SK-N-SH treated with all-trans-retinoic acid at 6 μM for 48 hours (cell line): ENCODE data around the gene CLTRN.

Experiments used
- ARNTL ChIP-seq: fragments of 450-650 bp; formaldehyde crosslinking; IDR thresholded peaks from 2 replicates; pipeline ENCODE4 v1.5.0; 2020; ENCODE audit warnings: low read depth, mild to moderate bottlenecking, moderate library complexity, borderline replicate concordance
- CSDC2 ChIP-seq: fragments of 250-450 bp; sonication (Bioruptor Pico); IDR thresholded peaks from 2 replicates; pipeline ENCODE4 v1.5.0; 2020; ENCODE audit warnings: mild to moderate bottlenecking, moderate library complexity
- CSRNP3 ChIP-seq: fragments of 250-450 bp; sonication (Bioruptor Pico); IDR thresholded peaks from 2 replicates; pipeline ENCODE4 v1.5.1; 2021; ENCODE audit warnings: mild to moderate bottlenecking, moderate library complexity
- GLIS3 ChIP-seq: fragments of 250-450 bp; sonication (Bioruptor Pico); IDR thresholded peaks from 2 replicates; pipeline ENCODE4 v1.5.0; 2020; ENCODE audit warnings: mild to moderate bottlenecking, moderate library complexity
- PATZ1 ChIP-seq: fragments of 250-450 bp; sonication (Bioruptor Pico); IDR thresholded peaks from 2 replicates; pipeline ENCODE4 v1.8.0; 2020; ENCODE audit warnings: mild to moderate bottlenecking, moderate library complexity, borderline replicate concordance
- PPARA ChIP-seq: fragments of 250-450 bp; sonication (Bioruptor Pico); IDR thresholded peaks from 2 replicates; pipeline ENCODE4 v1.5.0; 2020; ENCODE audit warnings: mild to moderate bottlenecking, borderline replicate concordance
- RARB ChIP-seq: fragments of 250-450 bp; sonication (Bioruptor Pico); IDR thresholded peaks from 2 replicates; pipeline ENCODE4 v1.8.0; 2021; ENCODE audit warnings: mild to moderate bottlenecking, moderate library complexity
- SNAI2 ChIP-seq: fragments of 250-450 bp; sonication (Bioruptor Pico); IDR thresholded peaks from 2 replicates; pipeline ENCODE4 v1.5.0; 2020; ENCODE audit warnings: mild to moderate bottlenecking, moderate library complexity
- TCF4 ChIP-seq: fragments of 250-450 bp; sonication (Bioruptor Pico); IDR thresholded peaks from 2 replicates; pipeline ENCODE4 v1.8.0; 2021; ENCODE audit warnings: mild to moderate bottlenecking, moderate library complexity, borderline replicate concordance
- TOX ChIP-seq: fragments of 250-450 bp; sonication (Bioruptor Pico); IDR thresholded peaks from 2 replicates; pipeline ENCODE4 v1.8.0; 2021; ENCODE audit warnings: mild to moderate bottlenecking, moderate library complexity, borderline replicate concordance
- TSHZ2 ChIP-seq: fragments of 250-450 bp; sonication (Bioruptor Pico); IDR thresholded peaks from 2 replicates; pipeline ENCODE4 v1.5.0; 2020; ENCODE audit warnings: mild to moderate bottlenecking, moderate library complexity
- ZFP3 ChIP-seq: fragments of 250-450 bp; sonication (Bioruptor Pico); IDR thresholded peaks from 2 replicates; pipeline ENCODE4 v1.5.0; 2020; ENCODE audit warnings: mild to moderate bottlenecking, moderate library complexity
- ZNF70 ChIP-seq: fragments of 450-650 bp; formaldehyde crosslinking; IDR thresholded peaks from 2 replicates; pipeline ENCODE4 v1.5.0; 2020; ENCODE audit warnings: mild to moderate bottlenecking, moderate library complexity

GRCh38 chrX:15606136-15606535, 58.5 kb downstream of the CLTRN start:
- TF ChIP-seq ARNTL (CRISPR knock-in tag) (no peak), ZFP3 (CRISPR knock-in tag) (no peak), PPARA (no peak), ZNF70 (CRISPR knock-in tag) (no peak), TOX (CRISPR knock-in tag) (no peak), RARB (CRISPR knock-in tag) (no peak), CSRNP3 (CRISPR knock-in tag) (no peak), TSHZ2 (CRISPR knock-in tag) (no peak), GLIS3 (CRISPR knock-in tag) (no peak), CSDC2 (CRISPR knock-in tag) (no peak), PATZ1 (no peak), SNAI2 (CRISPR knock-in tag) (no peak), TCF4 (no peak)
